Left cardiac atrium (tissue), 4 donors: ENCODE measurements around the gene IRGQ. TPM values are rescaled to one million over a fixed set of nuclear protein-coding genes. Genes with fewer than 3 reads are reported as not detected.

ENCODE experiments used
- ATAC-seq, 2 donors: fragments of 200-7000 bp; cut with Tn5 transposase; one replicate each; pipeline ENCODE4 v1.9.1; 2020; ENCODE audit warnings: mild to moderate bottlenecking in 2 of 2, moderate library complexity in 2 of 2
- DNase-seq: peaks from one replicate; pipeline ENCODE4 v3.0.0-alpha.2; 2020
- intact Hi-C, 2 donors: fragments of 100-400 bp; cut with DNase I; formaldehyde crosslinking; loops; one replicate each; pipeline versions ENCODE4 v1.14.1 to v1.15.1; 2022 to 2023
- total RNA-seq, 2 donors: library from RNA; stranded (reverse); fragmentation: NEBNext Ultra II Directional; extraction: Animal tissue kit (Norgen Biotek cat#: 25700); gene quantifications; one replicate each; pipeline ENCODE4 v1.2.1, GENCODE V29; 2021
- donor health status: DM: no; HTN: yes; CAD: no.
- donor health status: DM: no; HTN: yes; CAD: no; lungs with severe emphysema.
- donor health status: DM: yes; HTN: yes; CAD: no.
- donor health status: Dilated cardiomyopathy.

The IRGQ gene
- total RNA-seq, 2 donors from 2014 or later, result 18.3 to 27.8 TPM

GRCh38 chr19:43581467-43581866, 14.5 kb downstream of the IRGQ start:
- no peak for DNase-seq
- peak in 1 of 2 donors; percentile 2 for ATAC-seq
- intact Hi-C loops, result no loop called here

GRCh38 chr19:43578787-43579186, 17.1 kb downstream of the IRGQ start:
- intact Hi-C loops, result no loop called here
- ATAC-seq, result no peak
- DNase-seq, result no peak

- ATAC-seq, result peak in 1 of 2 donors; percentile 0
- intact Hi-C loops, result loop anchor here in 1 of 2 donors (1.0 kb wide), 1 partner anchor 20 kb away; the partner anchor contains the start of genes IRGQ and ZNF576
- DNase-seq, result peak; percentile 26
Observed at GRCh38 chr19:43575955-43576878, 19.7 kb downstream of the IRGQ start.

GRCh38 chr19:43575156-43575950, 20.6 kb downstream of the IRGQ start, which contains the start of the genes PINLYP and XRCC1:
Gene PINLYP, plus strand, starts transcription at chr19:43575801. Its CDS starts 1,391 bp downstream, at chr19:43577192.
Gene XRCC1, minus strand, starts transcription at chr19:43575527. Its CDS starts 69 bp downstream, at chr19:43575458.
- intact Hi-C loops, result loop anchor here in 1 of 2 donors (1.0 kb wide), 1 partner anchor 21 kb away; the partner anchor contains the start of genes IRGQ and ZNF576
- peak; percentile 99 to 100 for ATAC-seq
- peak; percentile 99 for DNase-seq

- DNase-seq (no peak), ATAC-seq (no peak)
- intact Hi-C loops, result loop anchor here in 1 of 2 donors (1.0 kb wide), 1 partner anchor 22 kb away; the partner anchor contains the start of genes IRGQ and ZNF576
Observed at GRCh38 chr19:43574424-43575155, 21.3 kb downstream of the IRGQ start.

- ATAC-seq, result no peak
- intact Hi-C loops, result no loop called here
- no peak for DNase-seq
Observed at GRCh38 chr19:43572171-43572588, 23.8 kb downstream of the IRGQ start.

GRCh38 chr19:43570174-43570791, 25.7 kb downstream of the IRGQ start:
- ATAC-seq (no peak), DNase-seq (no peak)
- intact Hi-C loops, result no loop called here

GRCh38 chr19:43569657-43570056, 26.3 kb downstream of the IRGQ start:
- DNase-seq (no peak), ATAC-seq (no peak)
- intact Hi-C loops, result no loop called here

- DNase-seq (no peak), ATAC-seq (no peak)
- intact Hi-C loops, result no loop called here
Observed at GRCh38 chr19:43564800-43565199, 31.1 kb downstream of the IRGQ start.

- DNase-seq, result no peak
- ATAC-seq, result no peak
- intact Hi-C loops, result no loop called here
Observed at GRCh38 chr19:43563816-43564457, 32.0 kb downstream of the IRGQ start.

- DNase-seq, result peak; percentile 83
- peak; percentile 91 to 96 for ATAC-seq
- intact Hi-C loops, result no loop called here
Observed at GRCh38 chr19:43562698-43563241, 33.2 kb downstream of the IRGQ start.

- DNase-seq (no peak), ATAC-seq (no peak)
- intact Hi-C loops, result no loop called here
Observed at GRCh38 chr19:43562226-43562697, 33.7 kb downstream of the IRGQ start.

- ATAC-seq (no peak), DNase-seq (no peak)
- intact Hi-C loops, result no loop called here
Observed at GRCh38 chr19:43561139-43561970, 34.6 kb downstream of the IRGQ start.

- no peak for DNase-seq
- no peak for ATAC-seq
- intact Hi-C loops, result no loop called here
Observed at GRCh38 chr19:43560687-43561086, 35.2 kb downstream of the IRGQ start.

- ATAC-seq (peak in 1 of 2 donors; percentile 63), DNase-seq (peak; percentile 53)
- intact Hi-C loops, result loop anchor here in 1 of 2 donors (10.0 kb wide), 1 partner anchor 100 kb away; no protein-coding TSS in a partner anchor
Observed at GRCh38 chr19:43555185-43555770, 40.7 kb downstream of the IRGQ start.

GRCh38 chr19:43554317-43554895, 41.5 kb downstream of the IRGQ start:
- no peak for DNase-seq
- no peak for ATAC-seq
- intact Hi-C loops, result loop anchor here in 1 of 2 donors (10.0 kb wide), 1 partner anchor 100 kb away; no protein-coding TSS in a partner anchor
